NCI-H524 (cell line): ENCODE data around the gene TBCD.

ENCODE experiments used
- DNase-seq, 2 experiments: peaks; one replicate each; lab custom pipeline; 2025; lab: John Stamatoyannopoulos, UW

The TBCD gene

DNA sequence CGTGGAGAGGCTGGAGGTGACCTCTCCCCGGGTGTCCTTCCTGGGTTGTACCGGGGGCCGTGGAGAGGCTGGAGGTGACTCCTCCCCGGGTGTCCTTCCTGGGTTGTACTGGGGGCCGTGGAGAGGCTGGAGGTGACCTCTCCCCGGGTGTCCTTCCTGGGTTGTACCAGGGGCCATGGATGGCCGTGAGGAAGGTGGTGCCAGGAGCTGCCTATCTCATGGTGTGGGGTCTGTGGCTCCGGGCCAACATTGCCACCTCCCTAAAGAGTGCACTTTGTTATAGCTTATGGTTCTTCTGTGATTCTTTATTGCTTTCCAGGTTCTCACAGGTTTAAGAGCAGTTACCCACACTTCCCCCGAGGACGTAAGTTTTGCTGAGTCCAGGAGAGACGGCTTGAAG lies 174.2 kb downstream of the TBCD start:
- DNase-seq, result no peak

DNA sequence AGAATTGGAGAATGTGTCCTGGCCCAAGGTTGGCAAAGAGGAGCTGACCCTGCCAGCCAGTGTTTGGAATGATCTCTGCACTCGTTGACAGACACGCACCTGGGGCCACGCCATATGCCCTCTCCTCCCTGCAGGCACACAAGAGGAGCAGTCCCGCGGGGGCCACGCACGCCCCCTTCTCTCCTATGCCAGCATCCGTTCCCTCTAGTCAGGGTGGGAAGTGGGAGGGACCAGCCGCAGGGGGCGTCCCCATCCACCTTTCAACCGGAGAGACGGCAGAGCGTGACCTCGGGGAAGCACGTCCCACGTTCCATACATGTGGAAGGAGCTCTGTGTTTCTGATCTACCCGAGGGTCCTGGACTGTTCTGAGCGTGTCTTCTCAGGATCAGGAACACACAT lies 174.9 kb downstream of the TBCD start:
- DNase-seq, result no peak

DNA sequence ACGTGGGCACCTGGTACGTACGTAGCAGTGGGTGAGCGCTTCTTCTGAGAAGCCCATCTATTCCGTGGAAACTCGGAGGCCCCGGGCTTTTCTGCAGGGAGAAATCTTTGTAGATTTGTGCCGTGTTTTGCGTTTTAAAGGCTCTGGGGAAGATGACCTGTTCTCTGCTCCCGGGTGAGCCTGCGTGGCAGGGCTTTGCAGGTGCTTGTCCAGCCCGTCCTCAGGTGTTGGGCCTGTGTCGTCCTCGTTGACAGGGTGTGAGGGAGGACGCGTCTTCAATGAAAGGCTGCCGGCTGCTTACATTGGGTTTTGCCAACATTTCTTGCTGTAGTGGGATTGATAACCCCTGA lies 175.4 kb downstream of the TBCD start:
- no peak for DNase-seq

DNA sequence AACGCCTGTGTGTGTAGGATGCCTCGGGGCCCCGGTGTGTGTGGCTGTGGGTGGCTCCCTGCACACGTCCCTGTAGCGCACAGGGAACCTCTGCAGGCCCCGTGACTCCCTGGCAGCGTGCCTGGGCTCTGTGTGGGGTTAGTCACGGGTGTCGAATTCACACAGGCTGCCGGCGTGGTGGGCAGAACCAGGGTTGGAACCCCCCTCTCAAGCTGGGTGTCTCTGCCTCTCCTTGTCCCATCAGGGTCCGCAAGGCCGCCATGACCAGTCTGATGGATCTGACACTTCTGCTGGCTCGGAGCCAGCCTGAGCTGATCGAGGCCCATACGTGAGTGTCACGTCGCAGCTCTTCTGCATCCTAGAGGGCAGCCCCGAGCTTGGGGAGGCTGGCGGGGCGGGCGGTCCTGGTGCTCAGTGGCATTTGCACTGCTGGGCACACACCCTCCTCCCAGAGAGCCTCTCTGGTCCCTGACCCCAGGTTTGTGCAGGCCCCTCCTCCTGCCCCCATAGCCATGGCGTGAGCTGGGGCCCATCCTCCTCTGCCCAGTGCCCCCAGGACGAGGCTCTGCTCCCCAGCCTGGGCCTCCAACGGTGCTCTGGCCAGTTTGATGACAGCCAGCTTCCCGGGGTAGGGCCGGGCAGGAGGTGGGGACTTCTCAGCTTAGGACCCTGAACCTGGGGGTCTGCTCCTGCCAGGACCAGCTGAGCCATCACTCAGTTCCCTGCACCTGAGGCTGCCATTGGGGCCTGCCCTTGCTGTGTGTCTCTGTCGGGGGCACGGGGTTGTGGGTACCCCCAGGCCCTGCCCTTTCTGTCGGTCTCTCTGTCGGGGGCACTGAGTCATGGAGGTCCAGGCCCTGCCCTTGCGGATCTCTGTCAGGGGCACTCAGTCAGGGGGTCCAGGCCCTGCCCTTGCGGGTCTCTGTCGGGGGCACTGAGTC lies 176.1 kb downstream of the TBCD start:
- no peak for DNase-seq

DNA sequence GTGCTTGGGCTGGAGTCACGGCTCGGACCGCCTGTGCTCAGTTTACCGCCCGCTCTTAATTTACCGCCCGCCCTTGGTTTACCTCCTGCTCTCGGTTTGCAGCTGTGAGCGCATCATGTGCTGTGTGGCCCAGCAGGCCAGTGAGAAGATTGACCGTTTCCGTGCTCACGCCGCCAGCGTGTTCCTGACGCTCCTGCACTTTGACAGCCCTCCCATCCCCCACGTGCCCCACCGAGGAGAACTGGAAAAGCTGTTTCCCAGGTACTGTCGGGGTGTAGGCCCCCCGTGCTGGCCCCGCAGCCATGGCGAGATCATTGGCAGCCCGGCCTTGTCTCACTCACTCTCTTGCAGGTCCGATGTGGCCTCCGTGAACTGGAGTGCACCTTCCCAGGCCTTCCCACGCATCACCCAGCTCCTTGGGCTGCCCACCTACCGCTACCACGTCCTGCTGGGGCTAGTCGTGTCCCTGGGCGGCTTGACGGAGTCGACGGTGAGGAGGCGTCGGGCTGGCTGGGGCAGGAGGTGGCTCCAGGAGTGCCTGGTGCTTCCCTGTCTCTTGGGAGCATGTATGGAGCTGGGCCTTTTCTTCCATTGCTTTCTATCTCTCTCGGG lies 177.3 kb downstream of the TBCD start:
- DNase-seq, result no peak

DNA sequence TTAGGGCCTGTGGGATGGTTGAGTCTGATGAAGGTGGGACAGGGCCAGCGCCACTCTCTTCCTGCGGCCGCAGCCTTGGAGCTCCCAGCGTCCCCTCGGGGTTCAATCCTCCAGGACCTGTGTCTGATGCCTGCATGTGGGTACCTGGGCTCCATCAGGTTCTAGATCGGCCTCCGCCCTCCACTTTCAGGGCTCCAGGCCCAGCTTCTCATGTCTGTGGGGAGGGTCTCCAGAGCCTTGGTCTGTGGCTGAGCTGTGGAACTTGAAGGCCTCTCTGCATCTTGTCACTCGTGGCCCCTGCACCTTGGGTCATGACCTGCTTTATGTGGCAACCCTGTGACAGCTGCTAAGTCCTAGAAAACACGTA lies 177.8 kb downstream of the TBCD start:
- no peak for DNase-seq

DNA sequence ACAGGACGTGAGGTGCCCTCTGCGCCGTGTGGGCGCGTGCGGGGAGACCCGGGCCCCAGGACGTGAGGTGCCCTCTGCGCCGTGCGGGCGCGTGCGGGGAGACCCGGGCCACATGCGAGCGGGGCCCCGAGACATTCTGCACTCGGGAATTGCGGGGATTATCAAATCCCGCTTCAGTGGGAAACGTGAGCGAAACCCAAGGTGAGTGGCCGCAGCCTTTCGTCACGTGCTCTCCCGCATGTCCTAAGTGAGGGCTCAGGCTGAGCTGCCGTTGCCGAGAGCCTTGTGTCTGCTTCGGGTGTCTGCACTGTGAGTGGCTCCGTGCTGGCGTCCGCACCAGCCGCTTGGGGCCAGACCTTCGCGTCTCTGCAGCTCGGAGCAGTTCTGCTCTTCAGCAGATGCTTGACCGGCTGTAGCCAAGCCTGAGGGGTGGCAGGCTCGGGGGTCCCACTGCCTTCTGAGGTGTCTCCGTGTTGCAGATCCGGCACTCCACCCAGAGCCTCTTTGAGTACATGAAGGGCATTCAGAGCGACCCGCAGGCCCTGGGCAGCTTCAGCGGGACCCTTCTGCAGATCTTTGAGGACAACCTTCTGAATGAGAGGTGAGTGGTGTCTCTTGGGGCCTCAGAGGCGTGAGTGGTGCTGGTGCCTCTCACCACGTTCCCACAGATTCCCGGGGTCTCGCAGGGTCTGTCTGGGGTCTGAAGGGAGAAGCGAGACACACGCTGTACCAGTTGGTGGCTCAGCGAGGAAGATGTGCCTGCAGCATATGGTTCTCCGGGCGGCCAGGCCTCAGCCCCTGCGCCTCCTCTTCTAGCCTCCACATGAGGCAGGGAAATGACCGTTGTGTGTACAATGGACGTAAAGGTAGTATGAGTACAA lies 178.4 kb downstream of the TBCD start:
- no peak for DNase-seq

DNA sequence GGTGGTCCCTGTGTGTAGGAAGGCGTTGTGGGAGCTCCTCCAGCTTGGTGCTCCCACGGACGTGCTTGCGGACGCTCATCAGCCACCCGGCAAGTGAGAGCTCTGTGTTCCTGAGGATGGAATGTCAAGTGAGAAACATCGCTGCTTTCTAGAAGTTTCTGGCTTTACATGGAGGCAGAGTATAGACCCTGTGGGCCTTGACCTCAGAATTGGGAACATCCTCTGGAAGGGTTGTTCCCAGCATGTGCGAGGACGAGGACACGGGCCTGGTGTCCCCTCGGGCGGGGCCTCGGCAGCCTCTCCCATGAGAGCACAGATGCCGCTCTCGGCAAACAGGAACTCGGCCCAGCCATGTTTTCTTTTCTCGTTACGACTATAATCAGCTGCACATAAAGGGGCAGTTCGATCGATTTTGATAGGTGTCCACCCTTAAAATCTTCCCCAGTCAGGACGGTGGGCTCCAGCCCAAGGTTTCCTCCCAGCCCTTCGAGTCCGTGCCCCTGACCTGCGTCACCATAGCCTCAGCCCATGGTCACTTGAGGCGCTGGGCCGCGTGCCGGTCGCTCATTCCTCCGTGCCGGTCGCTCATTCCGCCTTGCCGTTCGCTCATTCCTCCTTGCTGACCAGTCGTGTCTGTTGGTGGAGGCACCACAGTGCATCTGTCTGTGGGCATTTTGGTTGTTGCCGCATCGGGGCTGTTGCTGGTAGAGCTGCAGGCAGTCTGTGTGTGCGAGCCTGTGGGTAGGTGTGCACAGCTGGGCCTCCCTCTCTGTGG lies 179.2 kb downstream of the TBCD start:
- DNase-seq, result no peak

DNA sequence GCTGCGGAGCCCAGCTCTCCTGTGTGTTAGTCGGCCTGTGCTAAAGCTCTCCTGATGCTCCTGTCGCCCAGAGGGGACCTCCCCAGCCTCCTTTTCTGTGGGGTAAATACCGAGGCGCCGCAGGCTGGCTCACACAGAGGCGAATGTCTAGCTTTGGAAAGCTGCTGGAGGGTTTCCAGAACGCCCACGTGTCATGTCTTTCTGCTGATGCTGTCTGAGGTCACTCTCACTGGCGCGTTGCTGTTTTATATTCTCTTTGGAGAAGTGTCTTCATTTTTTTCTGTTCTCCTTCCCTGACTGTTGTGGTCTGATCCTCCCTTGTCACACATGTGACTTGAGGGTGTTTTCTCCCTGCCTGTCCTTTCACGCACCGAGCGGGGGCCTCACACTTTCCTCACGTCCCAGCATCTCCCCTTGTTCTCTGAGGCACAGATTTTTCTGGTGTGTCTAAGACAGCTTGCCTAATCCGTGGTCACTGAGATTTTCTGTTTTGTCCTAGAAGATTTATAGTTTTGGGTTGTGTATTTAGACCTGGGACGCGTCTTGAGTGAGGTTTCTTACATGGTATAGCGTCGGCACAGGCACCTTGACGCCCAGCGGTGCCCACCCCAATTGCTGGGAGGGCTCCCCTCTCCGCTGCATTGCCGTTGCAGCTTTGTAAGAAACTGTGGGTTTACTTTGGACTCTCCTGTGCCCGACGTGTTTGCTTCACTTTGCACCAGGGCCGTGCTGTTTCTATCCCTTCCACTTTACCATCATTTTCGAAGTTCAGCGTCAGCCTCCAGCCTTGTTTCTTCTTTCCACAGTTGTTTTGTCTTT lies 180.0 kb downstream of the TBCD start:
- no peak for DNase-seq

DNA sequence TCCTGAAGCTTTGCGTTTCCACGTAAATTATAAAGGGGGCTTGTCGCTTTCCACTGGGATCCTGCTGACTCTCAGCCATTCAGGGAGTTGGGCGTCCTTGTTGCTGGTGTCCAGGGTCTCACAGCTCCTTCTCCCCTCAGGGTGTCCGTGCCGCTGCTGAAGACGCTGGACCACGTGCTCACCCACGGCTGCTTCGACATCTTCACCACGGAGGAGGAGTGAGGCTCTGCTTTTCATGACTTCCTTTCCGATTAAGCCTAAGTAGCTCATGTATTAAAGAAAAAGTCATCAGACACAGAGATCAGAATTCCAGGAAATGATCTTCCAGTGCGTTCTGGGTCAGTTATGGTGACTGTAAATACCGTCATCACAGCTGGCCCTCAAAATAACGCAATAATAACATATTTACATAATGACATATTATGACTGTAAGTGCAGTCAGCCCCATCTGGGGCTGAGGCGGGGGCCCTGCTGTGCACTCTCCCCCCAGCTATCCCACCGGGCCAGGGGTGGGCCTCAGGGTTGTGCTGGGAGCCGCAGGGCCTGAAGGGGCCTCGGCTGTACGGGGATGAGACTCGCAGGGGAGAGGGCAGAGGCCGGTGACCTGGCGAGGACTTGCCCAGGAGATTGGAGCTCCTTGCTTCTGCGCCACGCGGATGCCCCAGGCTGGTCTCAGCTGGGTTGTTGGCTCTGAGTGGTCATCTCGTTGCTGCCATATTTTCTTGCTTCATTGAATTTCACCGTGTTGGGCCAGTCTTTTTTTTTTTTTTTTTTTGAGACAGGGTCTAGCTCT lies 180.8 kb downstream of the TBCD start:
- DNase-seq, result no peak

DNA sequence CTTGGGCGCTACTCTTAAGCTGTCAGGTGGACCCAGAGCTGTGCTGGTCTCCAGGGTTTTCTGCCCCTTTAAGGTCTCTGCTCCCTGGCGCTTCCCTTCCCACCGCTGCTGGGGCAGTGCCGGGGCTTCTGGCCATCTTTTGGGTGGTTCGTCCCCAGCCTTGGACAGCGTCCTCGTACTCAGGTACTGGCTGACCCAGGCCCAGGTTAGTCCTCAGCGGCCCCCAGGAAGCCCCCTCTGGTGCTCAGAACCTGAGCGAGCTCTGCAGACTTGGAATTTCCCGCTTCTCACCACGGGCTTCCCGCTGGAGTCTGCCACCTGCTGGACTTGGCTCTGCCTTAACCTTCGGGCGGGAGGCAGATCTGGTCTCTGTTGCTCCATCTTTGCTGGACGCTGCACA lies 182.0 kb downstream of the TBCD start:
- DNase-seq, result no peak

DNA sequence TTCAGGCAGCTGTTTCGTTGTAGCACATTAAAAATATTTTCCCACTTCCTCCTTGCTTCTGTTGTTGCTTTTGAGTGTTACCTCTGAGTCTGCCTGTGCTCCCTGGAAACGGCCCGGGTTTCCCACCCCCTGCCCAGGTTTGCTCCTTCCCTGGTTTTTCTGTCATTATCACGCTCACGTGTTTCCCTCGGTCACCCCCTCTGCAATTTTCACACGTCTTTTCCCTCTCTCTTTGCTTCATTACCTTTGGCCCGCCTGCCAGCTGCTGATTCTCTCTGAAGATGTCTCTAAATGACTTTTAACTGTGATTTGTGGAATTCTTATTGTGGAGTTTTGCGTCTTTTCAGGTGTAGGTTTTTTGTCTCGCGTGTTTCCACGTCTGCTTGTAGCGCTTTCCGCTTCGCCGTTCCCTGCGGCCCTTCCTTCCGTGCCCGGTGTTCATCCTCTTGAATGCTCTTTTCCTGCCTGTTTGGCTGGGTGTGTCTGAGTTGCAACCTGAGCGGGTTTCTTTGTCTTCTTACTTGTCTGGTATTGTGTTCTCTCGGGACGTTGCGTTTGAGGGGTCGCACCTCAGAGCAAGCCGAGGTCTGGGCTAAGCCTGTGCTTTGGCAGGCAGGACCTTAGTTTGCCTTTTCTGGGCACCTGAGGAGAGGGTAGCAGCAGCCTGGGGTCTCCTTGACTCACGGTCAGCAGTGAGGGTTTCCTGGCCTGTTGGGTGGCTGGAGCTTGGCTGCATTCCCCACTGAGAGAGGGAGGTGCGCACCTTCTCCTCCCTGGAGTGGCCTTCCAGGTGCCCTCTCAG lies 184.3 kb downstream of the TBCD start:
- DNase-seq, result no peak

DNA sequence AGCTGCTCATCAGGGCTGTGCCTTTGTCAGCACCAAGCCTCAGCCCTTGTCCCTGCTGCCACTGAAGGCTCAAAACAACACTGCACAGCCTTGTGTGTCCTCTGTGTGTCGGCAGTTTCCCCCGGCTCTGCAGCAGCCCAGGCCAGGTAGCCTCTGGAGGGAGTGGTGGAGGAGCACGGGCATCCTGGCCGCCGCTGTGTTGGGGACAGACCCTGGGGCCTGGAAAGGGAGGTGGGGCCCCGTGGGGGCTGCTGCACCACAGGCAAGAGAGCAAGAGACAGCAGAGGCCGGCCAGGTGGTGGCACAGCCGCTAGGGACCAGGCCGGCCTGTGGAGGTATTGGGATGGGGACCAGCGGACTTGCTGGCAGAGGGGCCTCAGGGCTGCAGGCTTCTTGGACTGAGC lies 184.9 kb downstream of the TBCD start:
- no peak for DNase-seq

DNA sequence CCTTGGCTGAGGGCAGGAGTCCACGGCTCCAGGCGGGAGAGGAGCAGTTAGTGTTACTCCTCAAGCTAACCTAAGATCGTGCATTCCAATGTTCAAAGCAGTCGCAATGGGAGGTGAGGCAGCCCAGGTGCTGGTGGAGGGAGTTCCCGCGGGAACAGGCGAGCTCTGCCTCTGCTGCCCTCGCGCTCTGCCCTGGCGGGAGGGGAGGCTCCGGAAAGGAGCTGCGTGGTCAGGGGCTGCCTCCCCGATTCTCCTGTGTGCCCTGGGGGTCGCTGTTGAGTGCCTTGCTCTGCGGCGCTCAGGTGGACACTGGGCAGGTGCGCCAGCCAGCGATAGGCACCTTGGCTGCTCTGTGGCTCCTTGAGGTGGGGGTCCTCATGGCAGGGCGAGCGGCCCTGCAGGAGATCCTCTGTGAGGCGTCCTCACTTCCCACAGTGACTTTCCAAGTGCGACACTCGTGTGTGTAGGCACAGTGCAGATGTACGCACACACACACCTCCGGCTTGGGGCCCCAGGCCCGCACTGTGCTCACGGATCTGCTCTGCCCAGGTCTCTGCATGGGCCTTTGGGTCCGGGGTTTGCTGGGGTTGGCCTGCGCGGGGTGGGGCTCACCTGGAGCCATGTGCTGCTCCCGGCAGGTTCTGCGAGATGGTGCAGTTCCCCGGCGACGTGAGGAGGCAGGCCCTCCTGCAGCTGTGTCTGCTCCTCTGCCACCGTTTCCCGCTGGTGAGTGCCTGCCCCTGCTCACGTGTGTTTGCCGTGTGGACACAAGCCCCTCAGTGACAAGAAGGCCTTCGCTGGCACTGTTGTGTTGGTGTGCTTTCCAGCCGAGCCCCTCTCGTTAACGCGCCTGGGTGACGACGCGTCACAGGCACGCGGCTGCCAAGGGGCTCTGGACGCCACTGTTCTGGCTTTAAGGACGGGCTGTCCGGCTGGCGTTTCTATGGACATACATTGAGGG lies 185.8 kb downstream of the TBCD start:
- DNase-seq, result no peak

DNA sequence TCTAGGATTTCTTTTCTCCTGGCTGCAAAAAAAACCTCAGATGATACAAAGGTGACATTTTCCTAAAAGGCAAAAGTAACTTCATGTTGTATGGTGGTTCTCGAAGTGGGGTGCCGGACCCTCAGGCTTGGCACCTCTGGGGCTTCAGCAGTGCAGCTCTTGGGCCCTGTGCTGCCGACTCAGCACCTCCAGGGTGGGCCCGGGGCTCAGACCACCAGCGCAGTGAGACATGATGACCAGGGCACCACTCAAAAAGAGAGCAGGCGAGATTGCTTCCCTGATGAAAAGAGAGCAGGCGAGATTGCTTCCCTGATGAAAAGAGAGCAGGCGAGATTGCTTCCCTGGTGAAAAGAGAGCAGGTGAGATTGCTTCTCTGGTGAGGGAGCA lies 186.6 kb downstream of the TBCD start:
- no peak for DNase-seq

DNA sequence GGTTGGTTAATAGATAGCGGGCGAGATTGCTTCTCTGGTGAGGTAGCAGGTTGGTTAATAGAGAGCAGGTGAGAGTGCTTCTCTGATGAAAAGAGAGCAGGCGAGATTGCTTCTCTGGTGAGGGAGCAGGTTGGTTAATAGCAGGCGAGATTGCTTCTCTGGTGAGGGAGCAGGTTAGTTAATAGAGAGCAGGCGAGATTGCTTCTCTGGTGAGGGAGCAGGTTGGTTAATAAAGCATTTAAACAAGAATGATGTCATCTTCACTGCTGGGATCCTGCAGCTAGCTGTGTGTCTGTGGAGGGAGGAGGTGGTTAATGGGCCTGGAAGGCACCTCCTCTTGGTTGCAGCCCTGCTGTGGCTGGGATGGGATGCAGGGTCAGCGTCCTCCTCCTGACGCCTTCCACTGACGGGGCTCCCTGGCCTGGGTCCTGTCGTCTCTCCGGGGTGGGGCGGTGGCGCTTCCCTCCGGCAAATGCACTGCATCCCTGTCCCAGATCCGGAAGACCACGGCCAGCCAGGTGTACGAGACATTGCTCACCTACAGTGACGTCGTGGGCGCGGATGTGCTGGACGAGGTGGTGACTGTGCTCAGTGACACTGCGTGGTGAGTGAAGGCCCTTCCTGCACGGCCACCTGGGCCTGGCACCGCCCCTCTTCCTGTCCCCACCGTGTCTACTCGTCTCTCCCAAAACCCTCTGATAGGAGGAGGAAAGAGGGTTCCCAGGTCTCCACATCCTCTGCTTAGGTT lies 187.2 kb downstream of the TBCD start:
- no peak for DNase-seq

DNA sequence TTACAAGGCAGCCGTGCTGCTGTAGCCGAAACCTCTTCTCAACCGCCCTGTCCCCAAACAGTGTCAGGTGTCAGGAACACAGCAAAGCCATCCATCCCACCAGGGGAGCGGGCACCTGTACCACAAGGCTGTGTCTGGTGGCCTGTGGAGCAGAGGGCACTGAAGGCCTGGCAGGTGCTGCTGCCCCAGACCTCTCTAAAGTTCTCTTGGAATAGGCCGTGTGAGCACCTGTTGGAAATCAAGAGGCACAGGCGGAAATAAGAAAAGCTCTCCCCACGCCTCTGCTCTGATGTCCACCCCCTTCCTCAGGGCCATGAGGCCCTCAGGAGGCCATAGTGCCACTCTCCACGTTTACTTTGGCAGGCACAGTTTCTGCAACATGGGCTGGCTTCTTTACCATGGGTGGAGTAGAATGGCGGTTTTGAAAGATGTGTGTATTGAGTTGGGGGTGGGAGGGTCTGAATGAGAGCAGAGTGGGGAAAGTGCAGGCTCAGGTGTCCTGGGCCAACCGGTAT lies 187.8 kb downstream of the TBCD start:
- DNase-seq, result no peak
